Subcutaneous abdominal adipose tissue (tissue), 5 donors: ENCODE results near the gene KCNMB3.

Source experiments
- H3K27ac ChIP-seq: one replicate; pipeline ENCODE4 v1.7.0; 2013; ENCODE audit warnings: low read depth, mild to moderate bottlenecking, inconsistent platforms, low read length, moderate library complexity
- H3K27me3 ChIP-seq, 5 donors: one replicate each; pipeline ENCODE4 v1.7.0; 2013; ENCODE audit warnings: low read length in 5 of 5, inconsistent platforms in 1 of 5; ENCODE audit not compliant: control insufficient read depth in 5 of 5, insufficient read depth in 4 of 5
- H3K36me3 ChIP-seq, 5 donors: one replicate each; pipeline ENCODE4 v1.7.0; 2013; ENCODE audit warnings: low read length in 5 of 5; ENCODE audit not compliant: control insufficient read depth in 5 of 5, insufficient read depth in 5 of 5
- H3K4me1 ChIP-seq, 5 donors: one replicate each; pipeline ENCODE4 v1.7.0; 2013; ENCODE audit warnings: low read length in 5 of 5, mild to moderate bottlenecking in 3 of 5, moderate library complexity in 1 of 5; ENCODE audit not compliant: control insufficient read depth in 5 of 5, insufficient read depth in 5 of 5
- H3K4me3 ChIP-seq, 5 donors: one replicate each; pipeline ENCODE4 v1.7.0; 2013; ENCODE audit warnings: low read length in 5 of 5, low read depth in 1 of 5
- H3K9ac ChIP-seq, 5 donors: one replicate each; pipeline ENCODE4 v1.7.0; 2013; ENCODE audit warnings: low read length in 5 of 5, mild to moderate bottlenecking in 4 of 5, moderate library complexity in 3 of 5
- H3K9me3 ChIP-seq, 5 donors: one replicate each; pipeline ENCODE4 v1.7.0; 2013; ENCODE audit warnings: low read length in 5 of 5; ENCODE audit not compliant: control insufficient read depth in 5 of 5
- donor health status: healthy.
- donor health status: healthy.
- donor health status: healthy.
- donor health status: healthy.
- donor health status: healthy.

Gene KCNMB3, protein sequence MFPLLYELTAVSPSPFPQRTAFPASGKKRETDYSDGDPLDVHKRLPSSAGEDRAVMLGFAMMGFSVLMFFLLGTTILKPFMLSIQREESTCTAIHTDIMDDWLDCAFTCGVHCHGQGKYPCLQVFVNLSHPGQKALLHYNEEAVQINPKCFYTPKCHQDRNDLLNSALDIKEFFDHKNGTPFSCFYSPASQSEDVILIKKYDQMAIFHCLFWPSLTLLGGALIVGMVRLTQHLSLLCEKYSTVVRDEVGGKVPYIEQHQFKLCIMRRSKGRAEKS

DNA sequence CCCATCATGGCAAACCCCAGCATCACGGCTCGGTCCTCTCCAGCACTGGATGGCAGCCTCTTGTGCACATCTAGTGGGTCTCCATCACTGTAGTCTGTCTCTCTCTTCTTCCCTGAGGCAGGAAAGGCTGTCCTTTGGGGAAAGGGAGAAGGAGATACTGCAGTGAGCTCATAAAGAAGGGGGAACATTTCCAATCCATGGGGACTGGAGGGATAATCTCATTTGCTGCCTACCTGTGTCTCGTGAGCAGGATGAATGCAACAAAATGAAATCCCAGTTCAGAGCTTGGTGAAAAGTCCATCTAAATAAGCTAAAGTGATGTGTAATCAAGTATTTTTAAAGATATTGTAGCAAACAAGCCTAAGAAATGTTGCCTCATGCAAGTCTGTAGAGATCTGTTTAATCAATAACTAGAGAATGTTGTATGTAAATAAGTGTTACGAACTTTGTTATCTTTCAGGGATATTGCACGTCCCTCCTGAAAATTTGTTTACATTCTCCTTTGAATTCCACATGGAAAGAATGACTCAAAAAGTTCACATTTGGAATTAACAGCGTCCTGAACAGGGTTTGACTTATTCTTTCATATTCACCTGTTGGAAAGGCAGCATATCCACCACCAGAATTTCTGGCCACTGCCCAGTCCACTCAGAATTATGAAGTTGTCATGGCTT lies at the start of gene KCNMB3:
TSS of gene KCNMB3 (minus strand) at position 312 of the 674 bp plus-strand sequence. CDS start at position 188, 124 bp downstream.
- no peak within 1 kb of the TSS for H3K4me3 ChIP-seq
- H3K9ac ChIP-seq, result no peak within 1 kb of the TSS
- H3K27ac ChIP-seq, result no peak within 1 kb of the TSS
- H3K36me3 ChIP-seq, result peaks cover 3 to 15% (median 9%) of the 10 kb centered on the region in 5 donors
- H3K9me3 ChIP-seq, result no peaks in the 10 kb centered on the region
- H3K4me1 ChIP-seq, result no peaks in the 10 kb centered on the region
- no peaks in the 10 kb centered on the region for H3K27me3 ChIP-seq

DNA sequence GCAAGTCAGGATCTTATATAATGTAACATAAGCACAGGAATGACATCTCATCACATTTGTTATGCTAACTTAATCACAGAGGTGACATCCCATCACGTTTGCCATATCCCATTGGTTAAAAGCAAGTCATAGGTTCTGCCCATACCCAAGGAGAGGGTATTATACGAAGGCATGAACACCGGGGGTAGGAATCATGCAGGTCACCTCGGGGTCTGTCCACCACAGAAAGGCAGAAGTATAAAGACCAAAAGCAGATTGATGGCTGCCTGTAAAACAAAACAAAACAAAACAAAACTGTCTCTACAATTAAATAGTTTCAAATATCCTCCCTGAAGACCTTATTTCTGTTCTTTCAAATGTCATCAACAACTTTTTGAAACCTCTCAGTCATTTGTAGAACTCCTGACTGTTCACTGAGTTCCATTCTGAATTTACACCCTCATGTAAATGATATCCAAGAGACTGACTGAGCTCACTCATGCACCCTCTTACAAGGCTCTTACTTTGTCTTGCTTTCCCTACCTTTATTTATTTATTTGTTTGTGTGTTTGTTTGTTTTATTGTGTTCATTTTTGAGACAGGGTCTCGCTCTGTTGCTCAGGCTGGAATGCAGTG lies 49.2 kb upstream of the KCNMB3 start:
- Histone ChIP-seq H3K4me3 (no peak overlapping the region), H3K27ac (no peak overlapping the region), H3K9me3 (peaks cover 0 to 7% (median 0%) of the 10 kb centered on the region in 5 donors), H3K36me3 (no peaks in the 10 kb centered on the region), H3K27me3 (no peaks in the 10 kb centered on the region), H3K4me1 (no peaks in the 10 kb centered on the region), H3K9ac (no peak overlapping the region)

DNA sequence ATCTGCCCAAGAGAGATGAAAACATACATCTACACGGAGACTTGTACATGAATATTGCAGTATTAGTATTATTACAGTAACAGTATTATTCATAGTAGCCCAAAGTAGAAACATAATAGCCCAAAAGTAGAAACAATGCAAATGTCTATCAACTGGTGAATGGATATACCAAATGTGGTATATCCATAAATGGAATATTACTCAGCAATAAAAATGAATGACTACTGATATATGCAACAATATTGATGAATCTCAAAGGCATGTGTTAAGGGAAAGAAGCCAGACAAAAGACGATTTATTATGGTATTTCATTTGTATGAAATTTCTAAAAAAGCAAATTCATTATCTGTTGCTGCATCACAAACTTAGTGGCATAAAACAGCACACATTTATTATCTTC lies 48.4 kb upstream of the KCNMB3 start:
- H3K36me3 ChIP-seq, result no peaks in the 10 kb centered on the region
- H3K4me3 ChIP-seq, result no peak overlapping the region
- H3K27ac ChIP-seq, result no peak overlapping the region
- peaks cover 0 to 7% (median 0%) of the 10 kb centered on the region in 5 donors for H3K9me3 ChIP-seq
- no peaks in the 10 kb centered on the region for H3K4me1 ChIP-seq
- no peak overlapping the region for H3K9ac ChIP-seq
- H3K27me3 ChIP-seq, result no peaks in the 10 kb centered on the region

DNA sequence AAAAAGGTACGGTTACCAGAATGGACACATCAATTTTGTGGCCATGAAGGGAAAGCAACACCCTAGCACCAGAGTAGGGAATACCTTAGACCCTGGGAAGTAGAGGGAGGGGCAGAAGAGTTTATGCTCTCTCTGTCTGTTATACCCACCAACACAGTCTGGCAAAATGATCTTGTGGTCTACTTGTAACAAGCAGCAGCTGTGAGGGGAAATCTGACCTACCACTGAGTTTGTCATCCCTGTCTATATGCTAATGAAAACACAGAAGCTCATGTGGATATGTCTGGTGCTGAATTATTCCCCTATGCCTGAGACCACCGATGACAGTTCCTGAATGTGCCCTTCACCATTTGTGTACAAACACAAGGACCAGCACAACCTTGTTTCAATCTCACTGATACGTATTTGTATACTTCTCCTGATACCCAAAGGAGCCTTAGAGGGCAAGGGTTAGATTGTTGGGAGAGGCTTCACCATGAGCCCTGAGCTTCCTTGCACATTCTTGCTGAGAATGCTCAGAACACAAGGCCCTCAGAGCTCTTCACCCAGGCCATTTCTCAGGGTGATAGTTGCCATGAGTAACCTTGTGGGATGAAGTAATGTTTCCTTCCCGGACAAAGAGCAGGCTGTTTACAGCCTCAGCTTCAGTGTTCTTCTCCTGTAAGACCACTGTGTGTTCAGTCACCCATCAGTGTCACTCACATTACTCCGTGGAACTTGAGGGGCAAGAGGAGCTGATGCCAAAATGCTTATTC lies 47.2 kb upstream of the KCNMB3 start:
- no peak overlapping the region for H3K27ac ChIP-seq
- H3K36me3 ChIP-seq, result no peaks in the 10 kb centered on the region
- H3K9ac ChIP-seq, result no peak overlapping the region
- no peak overlapping the region for H3K4me3 ChIP-seq
- H3K4me1 ChIP-seq, result no peaks in the 10 kb centered on the region
- H3K9me3 ChIP-seq, result peaks cover 0 to 7% (median 0%) of the 10 kb centered on the region in 5 donors
- no peaks in the 10 kb centered on the region for H3K27me3 ChIP-seq

DNA sequence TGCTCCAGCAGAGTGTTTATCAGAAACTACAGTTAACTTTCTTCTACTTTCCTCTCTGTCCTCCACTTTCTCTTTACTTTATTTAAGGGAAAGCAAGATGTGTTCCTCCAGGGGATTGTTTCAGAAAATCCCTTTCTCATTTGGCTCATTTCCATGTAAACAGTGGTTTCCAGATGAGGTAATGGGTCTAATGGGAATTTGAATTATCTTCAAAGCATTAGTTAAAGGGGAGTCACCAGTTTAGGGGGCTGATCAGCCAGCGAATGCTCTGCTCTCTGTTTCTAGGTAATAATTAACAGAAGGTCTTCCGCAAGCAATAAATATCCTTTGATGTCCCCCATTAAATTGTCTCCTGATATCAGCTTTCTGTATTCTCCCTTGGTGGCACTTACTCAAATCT lies 41.5 kb upstream of the KCNMB3 start:
- no peak overlapping the region for H3K27ac ChIP-seq
- H3K9me3 ChIP-seq, result no peaks in the 10 kb centered on the region
- no peaks in the 10 kb centered on the region for H3K27me3 ChIP-seq
- no peaks in the 10 kb centered on the region for H3K4me1 ChIP-seq
- no peak overlapping the region for H3K4me3 ChIP-seq
- H3K36me3 ChIP-seq, result no peaks in the 10 kb centered on the region
- H3K9ac ChIP-seq, result no peak overlapping the region

DNA sequence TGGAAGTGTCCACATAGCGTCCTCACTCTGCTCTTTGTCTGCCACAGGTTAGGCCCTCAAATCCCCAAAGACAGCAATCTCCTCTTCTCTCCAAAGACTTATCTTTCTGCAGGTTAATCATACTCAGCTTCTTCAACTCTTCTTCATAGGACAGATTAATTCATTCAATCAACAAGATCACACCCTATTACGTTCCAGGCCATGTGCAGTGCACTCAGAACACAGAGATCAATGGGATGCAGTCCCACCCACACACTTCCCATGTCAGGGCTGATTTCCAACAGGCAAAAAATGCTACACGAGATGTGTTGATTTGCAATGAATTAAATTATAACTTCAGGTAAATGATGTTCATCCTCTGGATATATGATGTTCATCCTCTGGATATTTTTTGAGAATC lies 38.4 kb upstream of the KCNMB3 start:
- no peak overlapping the region for H3K4me3 ChIP-seq
- no peak overlapping the region for H3K27ac ChIP-seq
- no peaks in the 10 kb centered on the region for H3K9me3 ChIP-seq
- H3K4me1 ChIP-seq, result no peaks in the 10 kb centered on the region
- H3K36me3 ChIP-seq, result no peaks in the 10 kb centered on the region
- H3K9ac ChIP-seq, result no peak overlapping the region
- H3K27me3 ChIP-seq, result no peaks in the 10 kb centered on the region

DNA sequence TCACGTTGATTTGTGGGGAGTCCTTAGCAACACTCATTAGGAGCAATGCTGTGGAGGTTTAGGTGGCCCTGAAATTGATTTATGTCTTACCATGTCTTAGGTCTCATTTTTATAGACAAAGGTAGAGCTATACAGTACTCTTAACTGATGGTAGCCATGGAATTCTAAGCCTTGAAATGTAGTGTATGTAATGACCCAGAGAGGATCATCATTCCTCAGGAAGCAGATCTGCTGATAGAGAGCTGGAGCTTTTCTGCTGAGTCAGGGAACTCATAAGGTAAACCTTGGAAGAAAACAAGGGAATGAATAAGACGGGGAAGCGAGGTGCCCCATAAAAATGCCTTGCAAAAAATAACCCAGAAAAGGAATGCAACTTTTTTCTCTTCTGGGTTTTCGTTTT lies 37.9 kb upstream of the KCNMB3 start:
- Histone ChIP-seq H3K36me3 (no peaks in the 10 kb centered on the region), H3K27ac (no peak overlapping the region), H3K27me3 (no peaks in the 10 kb centered on the region), H3K4me3 (no peak overlapping the region), H3K4me1 (no peaks in the 10 kb centered on the region), H3K9me3 (no peaks in the 10 kb centered on the region), H3K9ac (no peak overlapping the region)

DNA sequence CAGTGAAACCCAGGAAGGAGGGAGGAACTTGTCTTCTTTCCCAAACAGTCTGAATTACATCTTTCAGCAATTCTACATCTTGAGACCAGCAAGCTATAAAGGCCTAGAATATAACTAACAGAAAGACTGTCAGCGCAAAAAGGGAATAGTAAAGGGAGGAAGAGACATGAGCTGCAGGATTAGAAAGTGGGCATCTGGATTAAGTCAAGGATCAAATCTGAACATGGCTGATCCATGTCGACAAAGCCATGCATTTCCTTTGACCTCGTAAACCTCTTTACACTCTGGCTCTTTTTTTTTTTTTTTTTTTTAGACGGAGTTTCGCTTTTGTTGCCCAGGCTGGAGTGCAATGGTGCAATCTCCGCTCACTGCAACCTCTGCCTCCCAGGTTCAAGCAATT lies 35.4 kb upstream of the KCNMB3 start:
- Histone ChIP-seq H3K27me3 (no peaks in the 10 kb centered on the region), H3K27ac (no peak overlapping the region)

DNA sequence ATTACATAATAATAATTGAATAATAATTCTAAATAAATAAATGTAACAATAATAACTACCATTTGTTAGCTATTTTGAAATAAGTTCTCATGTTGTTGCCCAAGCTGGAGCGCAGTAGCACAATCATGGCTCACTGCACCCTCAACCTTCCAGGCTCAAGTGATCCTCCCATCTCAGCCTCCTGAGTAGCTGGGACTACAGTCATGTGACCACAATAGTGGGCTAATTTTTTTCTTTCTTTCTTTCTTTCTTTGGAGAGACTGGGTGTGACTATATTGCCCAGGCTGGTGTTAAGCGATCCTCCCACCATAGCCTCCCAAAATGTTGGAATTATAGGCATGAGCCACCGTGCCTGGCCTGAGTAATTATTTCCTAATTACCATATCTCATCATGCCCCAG lies 30.9 kb upstream of the KCNMB3 start:
- Histone ChIP-seq H3K27ac (no peak overlapping the region), H3K4me3 (no peak overlapping the region), H3K9me3 (no peaks in the 10 kb centered on the region), H3K9ac (no peak overlapping the region), H3K4me1 (no peaks in the 10 kb centered on the region), H3K27me3 (peaks cover 0 to 2% (median 0%) of the 10 kb centered on the region in 5 donors), H3K36me3 (no peaks in the 10 kb centered on the region)

More for the DNA sequence above, 35.4 kb upstream of the KCNMB3 start:
- H3K4me3 ChIP-seq, result no peak overlapping the region
- H3K4me1 ChIP-seq, result no peaks in the 10 kb centered on the region
- no peak overlapping the region for H3K9ac ChIP-seq
- no peaks in the 10 kb centered on the region for H3K9me3 ChIP-seq
- no peaks in the 10 kb centered on the region for H3K36me3 ChIP-seq

DNA sequence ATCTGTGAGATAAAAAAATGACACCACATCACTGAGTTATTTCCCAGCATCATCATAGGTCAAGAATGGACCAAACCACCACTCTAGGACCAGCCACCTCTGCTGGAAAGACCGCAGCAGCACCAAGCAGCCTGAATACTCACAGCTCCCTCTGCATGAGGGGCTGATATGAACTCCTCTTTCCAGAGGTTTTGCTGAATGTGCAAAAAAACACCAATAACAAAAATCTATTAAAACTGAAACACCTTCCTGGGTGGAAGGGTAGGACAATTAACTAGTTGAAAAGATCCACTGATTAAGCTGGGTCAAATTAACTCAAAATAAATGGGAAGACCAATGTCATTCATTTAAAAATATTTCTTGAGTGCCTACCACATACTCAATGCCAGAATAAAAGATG lies 28.9 kb upstream of the KCNMB3 start:
- no peaks in the 10 kb centered on the region for H3K9me3 ChIP-seq
- no peak overlapping the region for H3K4me3 ChIP-seq
- H3K27ac ChIP-seq, result no peak overlapping the region
- H3K27me3 ChIP-seq, result peaks cover 0 to 2% (median 0%) of the 10 kb centered on the region in 5 donors
- no peaks in the 10 kb centered on the region for H3K4me1 ChIP-seq
- H3K36me3 ChIP-seq, result no peaks in the 10 kb centered on the region
- no peak overlapping the region for H3K9ac ChIP-seq
